Measurements from ENCODE around the gene TRAPPC10.

The TRAPPC10 gene

GRCh38 chr21:44079446-44079845, 67.3 kb downstream of the TRAPPC10 start:
- H3K9me3 ChIP-seq (ENCODE audit: control insufficient read depth, insufficient read depth, low read length), result no peaks in the 10 kb centered on the region
- no peak overlapping the region for H3K4me3 ChIP-seq (ENCODE audit: low read depth, low read length)
- no peaks in the 10 kb centered on the region for H3K4me1 ChIP-seq (ENCODE audit: control insufficient read depth, insufficient read depth, low read length)
- no peak overlapping the region for H3K9ac ChIP-seq (ENCODE audit: low read depth, low read length)
- H3K27me3 ChIP-seq (ENCODE audit: control insufficient read depth, insufficient read depth, low read length), result no peaks in the 10 kb centered on the region
- H3K36me3 ChIP-seq (ENCODE audit: control insufficient read depth, insufficient read depth, low read length), result peaks cover 24% of the 10 kb centered on the region

- Histone ChIP-seq H3K9ac (ENCODE audit: low read depth, low read length) (no peak overlapping the region), H3K4me3 (ENCODE audit: low read depth, low read length) (no peak overlapping the region), H3K27me3 (ENCODE audit: control insufficient read depth, insufficient read depth, low read length) (no peaks in the 10 kb centered on the region), H3K36me3 (ENCODE audit: control insufficient read depth, insufficient read depth, low read length) (peaks cover 26% of the 10 kb centered on the region), H3K9me3 (ENCODE audit: control insufficient read depth, insufficient read depth, low read length) (no peaks in the 10 kb centered on the region), H3K4me1 (ENCODE audit: control insufficient read depth, insufficient read depth, low read length) (no peaks in the 10 kb centered on the region)
Observed at GRCh38 chr21:44079846-44080245, 67.7 kb downstream of the TRAPPC10 start.

GRCh38 chr21:44082648-44083440, 70.7 kb downstream of the TRAPPC10 start:
- Histone ChIP-seq H3K4me3 (ENCODE audit: low read depth, low read length) (no peak overlapping the region), H3K9me3 (ENCODE audit: control insufficient read depth, insufficient read depth, low read length) (no peaks in the 10 kb centered on the region), H3K27me3 (ENCODE audit: control insufficient read depth, insufficient read depth, low read length) (no peaks in the 10 kb centered on the region), H3K36me3 (ENCODE audit: control insufficient read depth, insufficient read depth, low read length) (peaks cover 35% of the 10 kb centered on the region), H3K4me1 (ENCODE audit: control insufficient read depth, insufficient read depth, low read length) (no peaks in the 10 kb centered on the region), H3K9ac (ENCODE audit: low read depth, low read length) (no peak overlapping the region)

GRCh38 chr21:44083631-44084291, 71.7 kb downstream of the TRAPPC10 start:
- no peaks in the 10 kb centered on the region for H3K4me1 ChIP-seq (ENCODE audit: control insufficient read depth, insufficient read depth, low read length)
- no peaks in the 10 kb centered on the region for H3K27me3 ChIP-seq (ENCODE audit: control insufficient read depth, insufficient read depth, low read length)
- H3K9me3 ChIP-seq (ENCODE audit: control insufficient read depth, insufficient read depth, low read length), result no peaks in the 10 kb centered on the region
- peaks cover 42% of the 10 kb centered on the region for H3K36me3 ChIP-seq (ENCODE audit: control insufficient read depth, insufficient read depth, low read length)
- H3K9ac ChIP-seq (ENCODE audit: low read depth, low read length), result no peak overlapping the region
- H3K4me3 ChIP-seq (ENCODE audit: low read depth, low read length), result no peak overlapping the region

GRCh38 chr21:44084496-44085241, 72.6 kb downstream of the TRAPPC10 start:
- no peaks in the 10 kb centered on the region for H3K9me3 ChIP-seq (ENCODE audit: control insufficient read depth, insufficient read depth, low read length)
- no peak overlapping the region for H3K9ac ChIP-seq (ENCODE audit: low read depth, low read length)
- H3K4me1 ChIP-seq (ENCODE audit: control insufficient read depth, insufficient read depth, low read length), result no peaks in the 10 kb centered on the region
- no peaks in the 10 kb centered on the region for H3K27me3 ChIP-seq (ENCODE audit: control insufficient read depth, insufficient read depth, low read length)
- H3K36me3 ChIP-seq (ENCODE audit: control insufficient read depth, insufficient read depth, low read length), result peaks cover 46% of the 10 kb centered on the region
- H3K4me3 ChIP-seq (ENCODE audit: low read depth, low read length), result no peak overlapping the region

- no peak overlapping the region for H3K9ac ChIP-seq (ENCODE audit: low read depth, low read length)
- H3K9me3 ChIP-seq (ENCODE audit: control insufficient read depth, insufficient read depth, low read length), result no peaks in the 10 kb centered on the region
- H3K4me3 ChIP-seq (ENCODE audit: low read depth, low read length), result no peak overlapping the region
- H3K27me3 ChIP-seq (ENCODE audit: control insufficient read depth, insufficient read depth, low read length), result no peaks in the 10 kb centered on the region
- H3K36me3 ChIP-seq (ENCODE audit: control insufficient read depth, insufficient read depth, low read length), result peaks cover 44% of the 10 kb centered on the region
- no peaks in the 10 kb centered on the region for H3K4me1 ChIP-seq (ENCODE audit: control insufficient read depth, insufficient read depth, low read length)
Observed at GRCh38 chr21:44085491-44086321, 73.6 kb downstream of the TRAPPC10 start.

- Histone ChIP-seq H3K4me3 (ENCODE audit: low read depth, low read length) (no peak overlapping the region), H3K9ac (ENCODE audit: low read depth, low read length) (no peak overlapping the region), H3K9me3 (ENCODE audit: control insufficient read depth, insufficient read depth, low read length) (no peaks in the 10 kb centered on the region), H3K27me3 (ENCODE audit: control insufficient read depth, insufficient read depth, low read length) (no peaks in the 10 kb centered on the region), H3K36me3 (ENCODE audit: control insufficient read depth, insufficient read depth, low read length) (peaks cover 44% of the 10 kb centered on the region), H3K4me1 (ENCODE audit: control insufficient read depth, insufficient read depth, low read length) (no peaks in the 10 kb centered on the region)
Observed at GRCh38 chr21:44086636-44087425, 74.7 kb downstream of the TRAPPC10 start.

- Histone ChIP-seq H3K4me1 (ENCODE audit: control insufficient read depth, insufficient read depth, low read length) (no peaks in the 10 kb centered on the region), H3K9me3 (ENCODE audit: control insufficient read depth, insufficient read depth, low read length) (no peaks in the 10 kb centered on the region), H3K36me3 (ENCODE audit: control insufficient read depth, insufficient read depth, low read length) (peaks cover 44% of the 10 kb centered on the region), H3K9ac (ENCODE audit: low read depth, low read length) (no peak overlapping the region), H3K4me3 (ENCODE audit: low read depth, low read length) (no peak overlapping the region), H3K27me3 (ENCODE audit: control insufficient read depth, insufficient read depth, low read length) (no peaks in the 10 kb centered on the region)
Observed at GRCh38 chr21:44087426-44088400, 75.6 kb downstream of the TRAPPC10 start.

- no peaks in the 10 kb centered on the region for H3K27me3 ChIP-seq (ENCODE audit: control insufficient read depth, insufficient read depth, low read length)
- no peak overlapping the region for H3K9ac ChIP-seq (ENCODE audit: low read depth, low read length)
- H3K4me3 ChIP-seq (ENCODE audit: low read depth, low read length), result no peak overlapping the region
- no peaks in the 10 kb centered on the region for H3K4me1 ChIP-seq (ENCODE audit: control insufficient read depth, insufficient read depth, low read length)
- peaks cover 39% of the 10 kb centered on the region for H3K36me3 ChIP-seq (ENCODE audit: control insufficient read depth, insufficient read depth, low read length)
- H3K9me3 ChIP-seq (ENCODE audit: control insufficient read depth, insufficient read depth, low read length), result no peaks in the 10 kb centered on the region
Observed at GRCh38 chr21:44088401-44088780, 76.3 kb downstream of the TRAPPC10 start.
